C1 segment of cervical spinal cord (tissue), 14 donors: ENCODE data around the gene MUCL1.
"Not testable (repeated sequence)": the region's sequence is repeated elsewhere in the genome, so short reads cannot be mapped to it uniquely, and the experiment has no call there.

ENCODE experiments used
- DNase-seq, 14 donors: peaks; one replicate each; lab custom pipeline; 2025; lab: John Stamatoyannopoulos, UW

The MUCL1 gene, protein sequence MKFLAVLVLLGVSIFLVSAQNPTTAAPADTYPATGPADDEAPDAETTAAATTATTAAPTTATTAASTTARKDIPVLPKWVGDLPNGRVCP

GRCh38 chr12:54853933-54854538 is at the start of gene MUCL1:
MUCL1 (plus strand) TSS chr12:54854516; CDS start chr12:54854583, 67 bp downstream.
- peak in 5 of 14 donors; percentile 0 to 14 (median 5) for DNase-seq

DNA sequence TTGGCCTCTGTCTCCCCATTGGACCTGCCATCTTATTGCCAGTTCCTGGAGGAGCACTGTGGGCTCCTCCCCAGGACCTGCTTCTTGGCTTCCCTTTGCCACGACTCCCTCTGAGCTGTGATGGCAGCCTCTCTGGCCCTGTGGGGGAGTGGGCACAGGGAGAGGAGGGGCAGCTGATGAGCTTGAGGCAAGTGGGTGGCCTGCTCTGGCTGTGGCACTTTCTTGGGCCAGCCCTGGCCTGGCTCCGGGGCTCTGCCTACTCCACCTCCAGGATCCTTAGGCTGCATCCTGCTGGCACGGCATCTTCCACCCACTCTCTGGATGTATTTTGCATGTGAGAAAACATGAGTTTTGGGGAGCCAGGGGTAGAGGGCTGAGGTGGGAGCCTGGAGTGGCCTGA is 32.6 kb upstream of the MUCL1 start:
- DNase-seq = no peak

DNA sequence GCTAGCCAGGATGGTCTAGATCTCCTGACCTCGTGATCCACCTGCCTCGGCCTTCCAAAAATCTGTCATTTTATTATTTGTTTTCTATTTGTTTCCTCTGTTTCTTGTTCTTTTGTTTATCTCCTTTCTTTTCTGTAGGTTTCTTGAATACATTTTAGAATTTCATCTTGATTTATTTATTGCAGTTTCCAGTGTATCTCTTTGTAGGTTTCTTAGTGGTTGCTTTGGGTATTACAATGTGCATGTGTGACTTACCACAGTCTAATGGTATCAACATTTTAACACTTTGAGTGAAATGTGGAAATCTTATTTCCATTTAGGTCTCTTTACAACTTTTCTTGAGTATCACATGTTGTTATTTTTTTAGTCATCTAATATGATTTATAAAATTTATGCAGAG is 29.9 kb upstream of the MUCL1 start:
- DNase-seq = no peak

- no peak for DNase-seq
Measured at GRCh38 chr12:54829511-54829910, 24.8 kb upstream of the MUCL1 start.

DNA sequence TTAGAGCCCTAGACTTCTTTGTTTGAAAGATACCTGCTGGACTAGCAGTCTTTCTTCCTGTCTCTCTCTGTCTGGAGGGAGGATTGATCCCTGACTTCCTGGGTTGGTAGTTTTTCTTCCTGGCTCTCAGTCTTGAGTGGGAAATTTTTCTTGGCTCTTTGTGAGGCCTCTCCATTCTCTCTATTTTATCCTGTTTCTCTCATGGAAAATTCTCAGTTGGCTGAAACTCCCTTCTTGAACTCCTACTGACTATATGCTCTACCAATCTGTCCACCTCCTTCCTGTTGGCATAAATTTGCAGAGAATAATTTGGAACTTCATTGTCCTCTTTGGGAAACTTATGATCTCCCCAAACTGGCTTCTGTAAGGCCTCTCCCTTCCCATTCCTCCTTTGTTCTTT is 24.1 kb upstream of the MUCL1 start:
- no peak for DNase-seq

- no peak for DNase-seq
Measured at GRCh38 chr12:54831631-54832030, 22.7 kb upstream of the MUCL1 start.

- no peak for DNase-seq
Measured at GRCh38 chr12:54840244-54840865, 14.0 kb upstream of the MUCL1 start.

GRCh38 chr12:54857406-54857805 is 3.1 kb downstream of the MUCL1 start:
- DNase-seq = no peak

GRCh38 chr12:54858562-54858961 is 4.2 kb downstream of the MUCL1 start:
- DNase-seq = no peak

DNA sequence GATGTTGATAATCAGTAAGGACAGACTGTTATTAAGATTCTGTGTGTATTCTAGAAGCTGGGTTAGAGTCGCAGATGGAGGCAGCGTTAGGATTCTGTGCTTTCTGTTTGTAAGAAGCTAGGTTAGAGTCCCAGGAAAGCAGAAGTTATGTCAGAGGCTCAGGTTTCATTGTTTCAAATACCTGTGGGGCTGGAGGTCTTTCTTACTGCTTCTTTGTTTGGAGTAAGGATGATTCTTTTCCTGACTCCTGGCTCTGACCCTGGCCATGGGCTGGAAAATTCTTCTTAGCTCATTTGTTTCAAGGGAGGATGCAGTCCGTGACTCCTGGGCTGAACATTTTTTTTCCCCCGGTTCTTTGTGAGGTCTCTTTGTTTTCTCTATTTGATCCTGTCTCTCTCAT is 5.2 kb downstream of the MUCL1 start:
- DNase-seq = no peak

DNA sequence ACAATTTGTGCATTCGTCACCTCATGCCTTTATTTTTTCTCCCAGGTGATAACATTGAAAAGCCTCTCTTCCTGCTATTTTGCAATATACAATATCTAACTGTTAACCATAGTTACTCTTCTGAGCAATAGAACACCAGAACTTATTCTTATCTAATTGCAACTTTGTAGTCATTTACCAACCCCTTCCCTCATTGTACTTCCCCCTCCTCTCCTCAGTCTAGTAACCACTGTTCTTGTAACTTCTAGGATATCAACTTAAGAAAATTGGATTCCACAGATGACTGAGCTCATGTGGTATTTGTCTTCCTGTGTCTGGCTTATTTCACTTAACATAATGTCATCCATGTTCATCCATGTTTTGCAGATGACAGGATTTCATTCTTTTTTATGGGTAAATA is 7.6 kb downstream of the MUCL1 start:
- DNase-seq = no peak

GRCh38 chr12:54863948-54864618 is 9.8 kb downstream of the MUCL1 start:
- no peak for DNase-seq

GRCh38 chr12:54865683-54866324 is 11.5 kb downstream of the MUCL1 start:
- no peak for DNase-seq

DNA sequence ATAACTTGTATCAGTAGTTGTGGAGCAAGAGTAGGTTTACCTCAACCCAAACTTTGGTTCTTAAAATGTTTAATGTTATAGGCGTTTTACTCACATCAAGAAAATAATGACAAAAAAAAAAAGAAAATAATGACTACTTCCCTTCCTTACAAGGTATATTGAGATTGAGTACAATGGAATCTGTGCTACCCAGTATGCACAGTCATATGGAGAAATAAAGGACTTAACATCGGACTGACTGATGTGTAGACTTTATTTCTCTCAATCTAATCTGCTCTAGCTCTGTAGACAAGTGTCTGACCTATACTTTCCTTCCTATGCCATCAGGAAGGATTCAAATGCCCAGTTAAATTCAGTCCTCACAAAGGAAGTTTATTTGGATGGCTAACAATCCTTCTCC is 14.4 kb downstream of the MUCL1 start:
- DNase-seq = no peak

DNA sequence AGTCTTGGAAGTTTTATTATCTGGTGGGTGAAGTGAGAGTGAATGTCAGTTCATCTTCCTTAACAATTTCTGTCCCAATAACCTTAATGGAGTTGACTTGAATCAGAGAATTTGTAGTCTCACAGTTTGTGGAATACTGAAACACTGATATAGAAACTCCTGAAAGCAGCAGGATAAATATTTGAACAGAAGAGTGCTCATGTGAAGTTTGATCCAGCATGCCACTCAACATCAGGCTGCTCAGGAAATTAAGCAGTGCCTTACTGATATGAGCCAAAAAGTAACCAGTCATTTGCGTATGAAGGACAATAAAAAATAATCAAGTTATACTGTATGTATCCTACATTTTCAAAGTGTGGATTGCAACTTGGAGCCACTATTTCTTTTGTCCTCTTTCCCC is 15.7 kb downstream of the MUCL1 start:
- no peak for DNase-seq

GRCh38 chr12:54870617-54871016 is 16.3 kb downstream of the MUCL1 start:
- DNase-seq = no peak

GRCh38 chr12:54879150-54879549 is 24.8 kb downstream of the MUCL1 start:
- no peak for DNase-seq

GRCh38 chr12:54879579-54879978 is 25.3 kb downstream of the MUCL1 start:
- no peak for DNase-seq

DNA sequence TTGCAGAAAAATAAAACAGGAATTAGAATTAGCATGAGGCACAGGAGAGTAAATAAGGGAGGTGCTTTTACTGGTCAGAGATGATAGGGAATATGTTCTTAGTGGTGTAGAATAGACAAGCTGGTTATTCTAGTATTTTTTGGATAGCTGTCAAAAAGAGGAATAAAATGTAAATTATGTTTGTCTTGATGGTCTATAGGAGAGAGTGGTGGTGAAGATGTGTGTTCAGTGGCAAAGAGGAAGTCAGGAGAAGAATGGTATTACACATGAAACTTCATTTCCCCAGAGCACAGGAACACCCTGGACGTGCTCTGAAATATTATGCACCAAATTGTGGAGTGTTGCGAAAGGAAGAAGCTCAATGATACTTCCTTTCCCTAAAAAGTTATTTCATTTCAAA is 27.8 kb downstream of the MUCL1 start:
- DNase-seq = no peak

- not testable (repeated sequence) for DNase-seq
Measured at GRCh38 chr12:54882597-54882996, 28.3 kb downstream of the MUCL1 start.

DNA sequence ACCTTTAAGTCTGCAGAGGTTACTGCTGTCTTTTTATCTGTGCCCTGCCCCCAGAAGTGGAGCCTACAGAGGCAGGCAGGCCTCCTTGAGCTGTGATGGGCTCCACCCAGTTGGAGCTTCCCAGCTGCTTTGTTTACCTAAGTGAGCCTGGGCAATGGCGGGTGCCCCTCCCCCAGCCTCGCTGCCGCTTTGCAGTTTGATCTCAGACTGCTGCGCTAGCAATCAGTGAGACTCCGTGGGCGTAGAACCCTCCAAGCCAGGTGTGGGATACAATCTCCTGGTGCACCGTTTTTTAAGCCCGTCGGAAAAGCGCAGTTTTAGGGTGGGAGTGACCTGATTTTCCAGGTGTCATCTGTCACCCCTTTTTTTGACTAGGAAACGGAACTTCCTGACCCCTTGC is 34.1 kb downstream of the MUCL1 start:
- DNase-seq = not testable (repeated sequence)

GRCh38 chr12:54890339-54890738 is 36.0 kb downstream of the MUCL1 start:
- no peak for DNase-seq
